KOPT-K1 (cell line): Measurements from ENCODE around the gene TMC3.

ENCODE experiments used
- H3K27ac ChIP-seq: fragments of 200-600 bp; sonication (generic); 2 replicates; pipeline ENCODE4 v1.5.1; 2016; ENCODE audit warnings: antibody characterized with exemption, mild to moderate bottlenecking, low read depth, low read length; ENCODE audit not compliant: poor library complexity, severe bottlenecking
- H3K36me3 ChIP-seq: fragments of 200-600 bp; sonication (generic); 2 replicates; pipeline ENCODE4 v1.5.1; 2017; ENCODE audit warnings: antibody characterized with exemption, mild to moderate bottlenecking, low read length, moderate library complexity; ENCODE audit not compliant: insufficient read depth
- H3K9me3 ChIP-seq: fragments of 200-600 bp; sonication (generic); 2 replicates; pipeline ENCODE4 v1.5.1; 2017; ENCODE audit warnings: antibody characterized with exemption, low read length, mild to moderate bottlenecking; ENCODE audit not compliant: insufficient read depth, poor library complexity, severe bottlenecking

The TMC3 gene

GRCh38 chr15:81309647-81310450, 64.2 kb downstream of the TMC3 start:
- no peak overlapping the region for H3K27ac ChIP-seq
- no peaks in the 10 kb centered on the region for H3K9me3 ChIP-seq
- peaks cover 87% of the 10 kb centered on the region for H3K36me3 ChIP-seq

GRCh38 chr15:81308260-81308659, 65.8 kb downstream of the TMC3 start:
- Histone ChIP-seq H3K27ac (no peak overlapping the region), H3K36me3 (peaks cover 98% of the 10 kb centered on the region), H3K9me3 (no peaks in the 10 kb centered on the region)

GRCh38 chr15:81304226-81304625, 69.8 kb downstream of the TMC3 start:
- no peak overlapping the region for H3K27ac ChIP-seq
- H3K36me3 ChIP-seq: peaks cover 100% of the 10 kb centered on the region
- H3K9me3 ChIP-seq: no peaks in the 10 kb centered on the region

DNA sequence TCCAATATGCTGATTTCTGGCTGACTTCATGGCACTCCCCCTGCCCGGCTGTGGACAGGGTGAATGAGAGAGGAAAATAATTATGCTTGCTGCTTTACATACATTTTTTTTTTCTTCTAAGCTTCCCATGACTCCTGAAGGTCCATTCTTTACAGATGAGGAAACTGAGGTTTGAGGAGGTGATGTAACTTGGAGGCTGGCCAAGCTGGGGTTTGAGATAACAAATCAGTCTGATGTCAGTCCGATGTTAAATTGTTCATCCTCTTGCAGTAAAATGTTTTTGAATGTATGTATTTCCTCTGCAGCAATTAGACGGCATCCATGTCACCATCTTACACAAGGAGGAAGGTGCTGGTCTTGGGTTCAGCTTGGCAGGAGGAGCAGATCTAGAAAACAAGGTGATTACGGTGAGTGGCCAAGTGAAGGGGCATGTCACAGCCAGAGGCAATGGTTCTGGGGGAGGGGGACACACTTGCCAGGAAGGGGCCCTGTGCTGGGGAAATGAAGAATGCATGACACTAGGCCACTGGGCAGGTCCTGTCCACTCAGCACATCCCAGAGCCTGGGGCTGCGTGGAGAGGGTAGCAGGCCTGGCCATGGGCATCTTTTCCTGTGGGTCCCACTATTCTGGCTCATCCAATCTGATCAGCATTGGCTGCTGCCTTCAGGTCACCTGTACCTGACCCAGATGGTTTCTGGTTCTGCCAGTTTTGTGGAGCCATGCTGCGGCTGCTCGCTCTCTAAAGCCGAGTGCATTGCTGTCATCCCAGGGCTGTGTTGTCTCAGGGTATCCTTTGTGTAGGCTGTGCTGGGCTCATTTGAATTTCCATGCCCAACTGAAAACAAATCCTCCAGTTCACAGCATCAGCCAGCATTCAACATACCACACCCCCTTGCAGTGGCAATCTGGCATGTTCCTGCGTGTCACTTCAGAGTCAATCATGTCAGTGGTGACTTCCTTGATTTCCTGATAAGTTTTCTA, 70.5 kb downstream of the TMC3 start:
- no peak overlapping the region for H3K27ac ChIP-seq
- peaks cover 98% of the 10 kb centered on the region for H3K36me3 ChIP-seq
- H3K9me3 ChIP-seq: no peaks in the 10 kb centered on the region

DNA sequence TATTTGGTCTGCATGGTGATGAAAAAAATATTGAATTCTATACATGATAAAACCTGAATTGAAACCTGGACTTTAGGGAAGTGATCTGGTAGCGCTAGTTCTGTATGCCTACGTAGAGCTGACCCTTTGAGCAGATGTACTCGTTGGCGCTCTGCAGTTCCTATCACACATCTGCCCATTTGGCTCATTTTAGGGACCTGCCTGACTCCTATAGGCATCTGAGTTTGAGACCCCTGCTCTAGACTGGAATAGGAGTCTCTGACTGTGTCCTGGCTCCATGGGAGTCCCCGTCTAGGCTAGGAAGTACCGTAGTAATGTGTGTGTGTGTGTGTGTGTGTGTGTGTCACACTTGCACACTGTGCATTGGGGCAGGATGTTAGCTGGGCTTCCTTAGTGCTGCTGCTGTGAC, 71.3 kb downstream of the TMC3 start:
- Histone ChIP-seq H3K27ac (no peak overlapping the region), H3K36me3 (peaks cover 89% of the 10 kb centered on the region), H3K9me3 (no peaks in the 10 kb centered on the region)

GRCh38 chr15:81301815-81302399, 72.1 kb downstream of the TMC3 start:
- no peaks in the 10 kb centered on the region for H3K9me3 ChIP-seq
- peaks cover 81% of the 10 kb centered on the region for H3K36me3 ChIP-seq
- H3K27ac ChIP-seq: no peak overlapping the region

- Histone ChIP-seq H3K36me3 (peaks cover 76% of the 10 kb centered on the region), H3K9me3 (no peaks in the 10 kb centered on the region), H3K27ac (no peak overlapping the region)
These were observed 72.6 kb downstream of the TMC3 start for GRCh38 chr15:81301385-81301784.

DNA sequence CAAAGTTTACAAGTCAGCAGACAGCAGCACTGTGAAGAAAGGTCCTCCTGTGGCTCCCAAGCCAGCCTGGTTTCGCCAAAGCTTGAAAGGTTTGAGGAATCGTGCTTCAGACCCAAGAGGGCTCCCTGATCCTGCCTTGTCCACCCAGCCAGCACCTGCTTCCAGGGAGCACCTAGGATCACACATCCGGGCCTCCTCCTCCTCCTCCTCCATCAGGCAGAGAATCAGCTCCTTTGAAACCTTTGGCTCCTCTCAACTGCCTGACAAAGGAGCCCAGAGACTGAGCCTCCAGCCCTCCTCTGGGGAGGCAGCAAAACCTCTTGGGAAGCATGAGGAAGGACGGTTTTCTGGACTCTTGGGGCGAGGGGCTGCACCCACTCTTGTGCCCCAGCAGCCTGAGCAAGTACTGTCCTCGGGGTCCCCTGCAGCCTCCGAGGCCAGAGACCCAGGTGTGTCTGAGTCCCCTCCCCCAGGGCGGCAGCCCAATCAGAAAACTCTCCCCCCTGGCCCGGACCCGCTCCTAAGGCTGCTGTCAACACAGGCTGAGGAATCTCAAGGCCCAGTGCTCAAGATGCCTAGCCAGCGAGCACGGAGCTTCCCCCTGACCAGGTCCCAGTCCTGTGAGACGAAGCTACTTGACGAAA, 74.3 kb downstream of the TMC3 start:
- no peaks in the 10 kb centered on the region for H3K9me3 ChIP-seq

DNA sequence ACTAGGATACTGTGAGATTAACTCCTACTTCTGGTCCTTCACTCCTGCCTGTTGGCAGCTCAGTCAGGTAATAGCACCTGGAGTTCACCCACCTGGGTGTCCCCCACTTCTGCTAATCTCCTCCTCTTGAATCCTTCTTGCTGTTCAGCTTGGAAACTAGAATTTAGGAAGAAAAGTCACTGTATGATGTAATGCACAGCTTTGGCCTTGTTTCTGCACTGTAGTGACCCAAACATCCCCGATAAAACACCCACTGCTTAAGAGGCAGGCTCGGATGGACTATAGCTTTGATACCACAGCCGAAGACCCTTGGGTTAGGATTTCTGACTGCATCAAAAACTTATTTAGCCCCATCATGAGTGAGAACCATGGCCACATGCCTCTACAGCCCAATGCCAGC, 74.9 kb downstream of the TMC3 start:
- peaks cover 54% of the 10 kb centered on the region for H3K36me3 ChIP-seq
- H3K9me3 ChIP-seq: no peaks in the 10 kb centered on the region
- peak overlapping the region; percentile 98 for H3K27ac ChIP-seq

More for the DNA sequence above, 74.3 kb downstream of the TMC3 start:
- peak overlapping the region; percentile 98 for H3K27ac ChIP-seq
- peaks cover 60% of the 10 kb centered on the region for H3K36me3 ChIP-seq

GRCh38 chr15:81298611-81299010, 75.4 kb downstream of the TMC3 start:
- peaks cover 48% of the 10 kb centered on the region for H3K36me3 ChIP-seq
- H3K27ac ChIP-seq: peak overlapping the region; percentile 98
- H3K9me3 ChIP-seq: no peaks in the 10 kb centered on the region

- Histone ChIP-seq H3K27ac (peak overlapping the region; percentile 98), H3K36me3 (peaks cover 41% of the 10 kb centered on the region), H3K9me3 (no peaks in the 10 kb centered on the region)
These were observed 76.1 kb downstream of the TMC3 start for GRCh38 chr15:81297603-81298575.

DNA sequence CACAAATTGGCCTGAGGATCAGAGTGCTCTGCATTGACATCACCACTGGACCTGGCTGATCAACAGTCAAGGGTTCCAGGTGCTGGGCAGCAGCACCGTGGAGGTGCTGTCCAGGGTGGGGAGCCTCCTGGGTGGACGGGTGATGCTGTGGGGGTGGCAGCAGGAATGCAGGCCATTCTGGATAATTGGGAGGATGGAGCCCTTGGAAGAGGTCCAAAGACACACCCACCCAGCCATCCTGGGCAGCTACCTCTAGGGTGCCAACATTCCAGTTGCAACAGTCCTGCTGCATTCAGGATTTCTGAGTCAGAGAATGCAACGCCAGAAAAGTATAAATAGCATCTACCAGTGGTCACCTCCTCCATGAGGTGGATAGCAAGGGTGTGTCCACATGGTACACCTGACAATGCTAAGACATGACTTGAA, 76.9 kb downstream of the TMC3 start:
- Histone ChIP-seq H3K27ac (peak overlapping the region; percentile 98), H3K9me3 (no peaks in the 10 kb centered on the region), H3K36me3 (peaks cover 34% of the 10 kb centered on the region)

DNA sequence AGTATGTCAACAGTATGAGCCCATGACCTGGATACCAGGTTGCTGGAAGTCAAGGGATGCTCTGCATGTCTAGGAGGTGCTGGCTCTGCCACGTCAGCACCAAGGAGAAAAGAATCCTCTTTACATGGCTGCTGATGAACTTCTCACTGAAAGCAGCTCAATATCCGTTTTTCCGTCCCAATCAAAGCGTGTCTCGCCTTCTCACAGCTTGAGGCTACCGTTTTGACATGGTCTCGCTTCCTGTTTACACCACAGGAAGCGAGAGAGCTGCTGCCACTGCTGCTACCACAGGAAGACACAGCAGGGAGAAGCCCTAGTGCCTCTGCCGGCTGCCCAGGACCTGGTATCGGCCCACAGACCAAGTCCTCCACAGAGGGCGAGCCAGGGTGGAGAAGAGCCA, 77.3 kb downstream of the TMC3 start:
- H3K36me3 ChIP-seq: peaks cover 29% of the 10 kb centered on the region
- H3K27ac ChIP-seq: peak overlapping the region; percentile 98
- H3K9me3 ChIP-seq: no peaks in the 10 kb centered on the region

GRCh38 chr15:81296186-81296585, 77.8 kb downstream of the TMC3 start:
- Histone ChIP-seq H3K9me3 (no peaks in the 10 kb centered on the region), H3K27ac (peak overlapping the region; percentile 98), H3K36me3 (peaks cover 24% of the 10 kb centered on the region)
